GM12878 (cell line): ENCODE results near the gene DNTT. TPM values are rescaled to one million over a fixed set of nuclear protein-coding genes. Genes with fewer than 3 reads are reported as not detected.

Source experiments
- ATAC-seq: fragments of 200-7000 bp; cut with Tn5 transposase; 3 replicates; pipeline ENCODE4 v1.9.1; 2020; ENCODE audit warnings: mild to moderate bottlenecking, moderate library complexity
- BruUV-seq: library from RNA; stranded (reverse); fragments of 400-500 nt; replicated peaks from 2 replicates; lab custom pipeline; 2021; lab: Mats Ljungman, UMichigan
- CTCF ChIA-PET: fragments of 300-600 bp; sonication (Branson Sonifier 250); formaldehyde crosslinking; extraction: SDS; loops from one replicate; lab custom pipeline; 2021; ENCODE audit warnings: inconsistent platforms; lab: Yijun Ruan, JAX
- POLR2A ChIA-PET: fragments of 350-600 bp; formaldehyde crosslinking; extraction: SDS; loops from one replicate; lab custom pipeline; 2021; ENCODE audit warnings: inconsistent platforms; lab: Charles Lee
- RAD21 ChIA-PET: fragments of 300-600 bp; sonication (Branson Sonifier 250); formaldehyde crosslinking; loops from one replicate; lab custom pipeline; 2023; ENCODE audit warnings: antibody characterized with exemption; ENCODE audit not compliant: unreplicated experiment; lab: Charles Lee
- SMC1A ChIA-PET: fragments of 300-600 bp; sonication (Branson Sonifier 250); formaldehyde crosslinking; loops from one replicate; lab custom pipeline; 2023; ENCODE audit not compliant: unreplicated experiment, uncharacterized antibody; lab: Charles Lee
- DNase-seq: peaks from one replicate; pipeline ENCODE4 v3.0.0-alpha.2; 2011; ENCODE audit warnings: low read depth, low spot score
- FAIRE-seq: peaks from 3 replicates; lab custom pipeline; 2011; peaks lifted over from hg19 to GRCh38; lab: Jason Lieb, UNC
- H2AFZ ChIP-seq: 2 replicates; pipeline ENCODE4 v1.6.0; 2011; ENCODE audit warnings: low read depth, low read length, control low read depth; ENCODE audit not compliant: control insufficient read depth
- H3K27ac ChIP-seq: 2 replicates; pipeline ENCODE4 v1.5.1; 2011; ENCODE audit warnings: control low read depth; ENCODE audit not compliant: control insufficient read depth, insufficient read depth
- H3K27me3 ChIP-seq, 2 experiments: replicated peaks in 1 of 2; 2 replicates each; pipeline versions ENCODE4 v1.6.0 to v1.6.1; 2011; ENCODE audit warnings: low read length in 1 of 2; ENCODE audit not compliant: control insufficient read depth in 2 of 2, insufficient read depth in 2 of 2
- H3K36me3 ChIP-seq, 2 experiments: 2 replicates each; pipeline ENCODE4 v1.5.1; 2011; ENCODE audit warnings: low read length in 1 of 2; ENCODE audit not compliant: control insufficient read depth in 2 of 2, insufficient read depth in 2 of 2
- H3K4me1 ChIP-seq: 2 replicates; pipeline ENCODE4 v1.6.1; 2011; ENCODE audit warnings: mild to moderate bottlenecking, low read length, moderate library complexity, mixed read lengths; ENCODE audit not compliant: control insufficient read depth, insufficient read depth
- H3K4me2 ChIP-seq: 2 replicates; pipeline ENCODE4 v1.6.0; 2011; ENCODE audit warnings: control low read depth; ENCODE audit not compliant: control insufficient read depth, insufficient read depth
- H3K4me3 ChIP-seq: fragments of 200-600 bp; sonication (generic); 2 replicates; pipeline ENCODE4 v1.5.1; 2016
- H3K79me2 ChIP-seq: 2 replicates; pipeline ENCODE4 v1.6.0; 2011; ENCODE audit warnings: low read length; ENCODE audit not compliant: control insufficient read depth, insufficient read depth
- H3K9ac ChIP-seq: 2 replicates; pipeline ENCODE4 v1.8.0; 2011; ENCODE audit warnings: low read length, control low read depth, mixed read lengths; ENCODE audit not compliant: control insufficient read depth, insufficient read depth
- H3K9me3 ChIP-seq: replicated peaks from 3 replicates; pipeline ENCODE4 v1.5.1; 2011; ENCODE audit warnings: mild to moderate bottlenecking, low read length; ENCODE audit not compliant: control insufficient read depth, insufficient read depth
- H4K20me1 ChIP-seq: 2 replicates; pipeline ENCODE4 v1.6.0; 2011; ENCODE audit not compliant: control insufficient read depth, insufficient read depth
- RBBP5 ChIP-seq: fragments of 200-600 bp; sonication (generic); conservative IDR thresholded peaks from 2 replicates; pipeline ENCODE4 v1.6.1; 2016
- SIX5 ChIP-seq: IDR thresholded peaks from 2 replicates; pipeline ENCODE4 v1.6.1; 2011; ENCODE audit warnings: mild to moderate bottlenecking, low read depth, low read length, moderate library complexity; ENCODE audit not compliant: severe bottlenecking
- SUZ12 ChIP-seq: fragments of 200-600 bp; sonication (generic); IDR thresholded peaks from one replicate; pipeline ENCODE4 v1.6.1; 2018; ENCODE audit warnings: antibody characterized with exemption, mild to moderate bottlenecking; ENCODE audit not compliant: unreplicated experiment
- WGBS: methylation state at CpG from one replicate; pipeline ENCODE4 v1.1.6; 2016; ENCODE audit warnings: low lambda C conversion rate; ENCODE audit not compliant: insufficient replicate concordance, insufficient coverage; ENCODE audit errors: missing lambda C conversion rate; 5-methylcytosine and 5-hydroxymethylcytosine counted together
- in situ Hi-C: fragments of 300-500 bp; cut with MboI; formaldehyde crosslinking; loops from 9 replicates; pipeline ENCODE4 v1.14.3; 2018; ENCODE audit warnings: mixed read lengths
- intact Hi-C: fragments of 100-400 bp; cut with micrococcal nuclease; formaldehyde crosslinking; loops from one replicate; pipeline ENCODE4 v1.14.2; 2022; ENCODE audit not compliant: unreplicated experiment
- polyA plus RNA-seq, 11 experiments: library from polyadenylated mRNA; depleted of rRNA in 4 of 11; unstranded in 6 of 11; stranded (reverse) in 5 of 11; fragments of >200 nt; fragmentation: Nextera tagmentation in 4 of 11; fragmentation: Illumina TruSeq in 1 of 11; extraction: Ambion mirVana in 4 of 11; extraction: Trizol in 1 of 11; gene quantifications; 1 replicate in 1 of 11; 2 replicates in 10 of 11; pipeline versions ENCODE4 v1.2.1 to v1.2.3, GENCODE V29; 2011 to 2016; ENCODE audit warnings: inconsistent platforms in 2 of 11, missing spikeins in 2 of 11, low read depth in 1 of 11
- total RNA-seq, 4 experiments: library from RNA; depleted of rRNA in 3 of 4; stranded (reverse); fragments of >200 nt in 3 of 4; fragmentation: Illumina TruSeq in 1 of 4; extraction: Trizol in 1 of 4; gene quantifications; 2 replicates each; pipeline versions ENCODE4 v1.2.1 to v1.2.3, GENCODE V29; 2013 to 2021
- TF ChIP-seq, protein P1 (sequence below): fragments of 450-650 bp; IDR thresholded peaks from 2 replicates; pipeline ENCODE4 v1.6.1; 2017; ENCODE audit warnings: mild to moderate bottlenecking, moderate library complexity

The DNTT gene
- total and polyA plus RNA-seq, 10 of the 15 experiments (the other 5 are each of a cell fraction or from before 2014, with no cell fraction given) = 0.06 to 0.13 (median 0.09) TPM; not detected in 5

DNA sequence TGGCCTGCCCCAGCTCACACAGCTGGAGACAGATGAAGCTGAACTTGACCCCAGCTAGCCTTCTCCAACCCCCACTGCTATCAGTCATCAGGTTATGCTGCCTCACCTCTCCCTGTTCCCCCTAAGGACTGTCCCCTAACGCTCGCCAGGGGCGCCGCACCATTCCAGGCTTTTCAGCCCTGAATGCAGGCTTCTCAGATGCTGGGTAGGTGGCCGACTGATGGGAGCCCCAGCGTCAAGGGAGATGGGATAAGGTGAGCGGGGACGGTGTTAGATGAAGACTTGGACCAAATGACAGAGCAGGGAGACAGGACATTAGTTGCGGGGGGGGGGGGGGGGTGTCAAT lies 70.4 kb downstream of the DNTT start:
- intact Hi-C loops (no loop called here), in situ Hi-C loops (no loop called here)
- no TSS peak for BruUV-seq
- H2AFZ ChIP-seq = peak overlapping the region; percentile 91; the same call in 1 of the 2 replicates
- FAIRE-seq = no peak
- H3K79me2 ChIP-seq = no peaks in the 10 kb centered on the region
- no peak overlapping the region for H3K4me3 ChIP-seq
- no peak overlapping the region for H3K27ac ChIP-seq
- no peaks in the 10 kb centered on the region; a peak in 1 of 4 replicates for H3K27me3 ChIP-seq
- SMC1A ChIA-PET = interaction anchor here (0.6 to 2.6 kb wide), 11 partner anchors 9 to 536 kb away, joined by 3 to 14 read pairs (median 4); no protein-coding TSS in a partner anchor
- DNase-seq = no peak
- peak overlapping the region; percentile 100 for H3K4me2 ChIP-seq
- H4K20me1 ChIP-seq = no peaks in the 10 kb centered on the region
- ATAC-seq = no peak; the same call in 2 of the 3 replicates
- TF ChIP-seq RBBP5 (no peak), SUZ12 (no peak), SIX5 (no peak)
- TF ChIP-seq, protein P1, sequence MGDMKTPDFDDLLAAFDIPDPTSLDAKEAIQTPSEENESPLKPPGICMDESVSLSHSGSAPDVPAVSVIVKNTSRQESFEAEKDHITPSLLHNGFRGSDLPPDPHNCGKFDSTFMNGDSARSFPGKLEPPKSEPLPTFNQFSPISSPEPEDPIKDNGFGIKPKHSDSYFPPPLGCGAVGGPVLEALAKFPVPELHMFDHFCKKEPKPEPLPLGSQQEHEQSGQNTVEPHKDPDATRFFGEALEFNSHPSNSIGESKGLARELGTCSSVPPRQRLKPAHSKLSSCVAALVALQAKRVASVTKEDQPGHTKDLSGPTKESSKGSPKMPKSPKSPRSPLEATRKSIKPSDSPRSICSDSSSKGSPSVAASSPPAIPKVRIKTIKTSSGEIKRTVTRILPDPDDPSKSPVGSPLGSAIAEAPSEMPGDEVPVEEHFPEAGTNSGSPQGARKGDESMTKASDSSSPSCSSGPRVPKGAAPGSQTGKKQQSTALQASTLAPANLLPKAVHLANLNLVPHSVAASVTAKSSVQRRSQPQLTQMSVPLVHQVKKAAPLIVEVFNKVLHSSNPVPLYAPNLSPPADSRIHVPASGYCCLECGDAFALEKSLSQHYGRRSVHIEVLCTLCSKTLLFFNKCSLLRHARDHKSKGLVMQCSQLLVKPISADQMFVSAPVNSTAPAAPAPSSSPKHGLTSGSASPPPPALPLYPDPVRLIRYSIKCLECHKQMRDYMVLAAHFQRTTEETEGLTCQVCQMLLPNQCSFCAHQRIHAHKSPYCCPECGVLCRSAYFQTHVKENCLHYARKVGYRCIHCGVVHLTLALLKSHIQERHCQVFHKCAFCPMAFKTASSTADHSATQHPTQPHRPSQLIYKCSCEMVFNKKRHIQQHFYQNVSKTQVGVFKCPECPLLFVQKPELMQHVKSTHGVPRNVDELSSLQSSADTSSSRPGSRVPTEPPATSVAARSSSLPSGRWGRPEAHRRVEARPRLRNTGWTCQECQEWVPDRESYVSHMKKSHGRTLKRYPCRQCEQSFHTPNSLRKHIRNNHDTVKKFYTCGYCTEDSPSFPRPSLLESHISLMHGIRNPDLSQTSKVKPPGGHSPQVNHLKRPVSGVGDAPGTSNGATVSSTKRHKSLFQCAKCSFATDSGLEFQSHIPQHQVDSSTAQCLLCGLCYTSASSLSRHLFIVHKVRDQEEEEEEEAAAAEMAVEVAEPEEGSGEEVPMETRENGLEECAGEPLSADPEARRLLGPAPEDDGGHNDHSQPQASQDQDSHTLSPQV = no peak
- peaks cover 8% of the 10 kb centered on the region for H3K4me1 ChIP-seq
- no peak overlapping the region for H3K9ac ChIP-seq
- 22% methylated on average over 8 of the region's 9 CpGs for WGBS
- H3K36me3 ChIP-seq = no peaks in the 10 kb centered on the region
- POLR2A ChIA-PET = no interaction called here
- H3K9me3 ChIP-seq = no peaks in the 10 kb centered on the region
- RAD21 ChIA-PET = interaction anchor here (1.2 to 2.4 kb wide), 4 partner anchors 136 to 651 kb away, joined by 3 to 14 read pairs (median 4); partner anchors contain the start of gene TLL2
- CTCF ChIA-PET = interaction anchor here (0.6 to 8.1 kb wide), 30 partner anchors 8 to 840 kb away, joined by 3 to 64 read pairs (median 4); partner anchors contain the start of gene TLL2
